ENCODE data around the gene CRELD2. TPM values are rescaled to one million over a fixed set of nuclear protein-coding genes. Genes with fewer than 3 reads are reported as not detected.

The CRELD2 gene
- total RNA-seq, 1 experiment from 2014 or later: 88.0 TPM

GRCh38 chr22:49968831-49969661 lies 50.6 kb downstream of the CRELD2 start:
- Histone ChIP-seq H3K36me3 (peaks cover 25% of the 10 kb centered on the region), H3K4me3 (no peak overlapping the region), H3K27ac (no peak overlapping the region), H3K27me3 (replicated peaks) (no peaks in the 10 kb centered on the region), H3K4me1 (replicated peaks) (peaks cover 18% of the 10 kb centered on the region), H3K9me3 (replicated peaks) (no peaks in the 10 kb centered on the region)
- DNase-seq (ENCODE audit: low read depth in 1 of 2, low spot score in 2 of 2): no peak

DNA sequence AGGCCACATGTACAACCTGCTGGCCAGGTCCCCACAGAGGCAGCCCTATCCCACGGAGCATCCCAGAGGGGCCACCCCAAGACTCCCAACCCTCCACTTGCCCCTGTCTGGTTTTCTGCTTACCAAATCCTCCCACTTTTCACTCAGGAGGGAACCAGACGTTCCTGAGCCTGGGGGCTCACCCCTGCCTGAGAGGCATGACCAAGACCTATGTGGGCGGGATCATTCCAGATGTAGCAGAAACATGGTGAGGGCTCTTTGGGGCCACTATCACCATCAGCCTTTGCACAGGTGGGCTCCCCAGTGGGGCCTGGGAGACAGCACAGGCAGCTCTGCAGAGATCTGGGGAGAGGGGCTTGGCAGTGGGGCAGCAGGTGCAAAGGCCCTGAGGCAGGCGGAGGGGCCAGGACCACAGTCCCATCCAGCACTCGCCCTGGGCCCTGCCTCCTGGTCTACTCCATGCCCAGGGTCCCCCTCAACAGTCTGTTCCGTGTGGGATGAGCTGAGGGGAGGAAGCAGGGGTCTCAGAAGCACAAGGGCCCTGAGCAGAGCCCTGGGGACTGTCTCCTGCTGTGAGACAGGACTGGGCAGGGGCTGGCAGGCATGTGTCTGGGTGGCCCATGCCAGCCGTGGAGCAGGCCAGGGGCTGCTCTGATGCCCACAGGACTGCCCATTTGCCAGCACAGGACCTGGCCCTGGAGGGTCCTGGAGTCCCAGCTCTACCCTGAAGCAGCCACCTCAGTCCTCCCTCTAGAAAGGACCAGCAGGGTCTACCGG lies 51.5 kb downstream of the CRELD2 start:
- Histone ChIP-seq H3K27ac (no peak overlapping the region), H3K4me1 (replicated peaks) (peaks cover 18% of the 10 kb centered on the region)

DNA sequence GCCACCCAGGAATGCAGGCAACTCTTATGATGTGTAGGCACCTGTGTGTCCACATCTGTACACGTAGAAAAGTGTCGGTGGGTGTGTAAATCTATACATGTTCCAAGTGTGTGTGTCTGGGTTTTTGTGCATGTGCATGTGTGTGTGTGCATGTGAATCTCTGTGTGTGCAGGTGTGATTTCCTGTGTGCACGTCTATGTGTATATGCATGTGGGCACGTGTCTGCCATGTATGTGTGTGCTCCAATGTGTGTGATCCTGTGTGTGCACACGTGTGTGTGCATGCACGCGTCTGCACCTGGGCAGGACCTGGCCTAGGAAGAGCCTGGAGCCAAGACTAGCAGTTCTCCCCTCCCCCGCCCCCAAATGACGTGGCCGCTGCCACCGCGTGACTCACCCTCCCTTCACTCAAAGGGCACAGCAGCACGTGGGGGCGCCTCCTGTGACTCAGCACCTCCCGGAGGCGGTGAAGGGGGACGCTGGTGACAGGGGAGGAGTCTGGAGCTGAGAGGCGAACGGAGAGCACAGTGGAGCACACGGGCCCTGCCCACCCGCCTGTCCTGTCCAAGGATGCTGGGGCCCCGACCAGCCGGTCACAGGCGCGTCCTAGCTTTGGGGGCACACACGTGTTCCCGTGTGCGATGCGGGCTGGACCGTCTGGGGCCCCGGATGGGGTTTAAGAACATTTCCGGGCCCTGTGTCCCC lies 52.2 kb downstream of the CRELD2 start:
- peak overlapping the region; percentile 12; the same call in 1 of the 2 replicates for H3K27ac ChIP-seq
- H3K4me1 ChIP-seq (replicated peaks): peaks cover 18% of the 10 kb centered on the region
- DNase-seq (ENCODE audit: low read depth in 1 of 2, low spot score in 2 of 2): peak; percentile 96 to 99
- H3K27me3 ChIP-seq (replicated peaks): no peaks in the 10 kb centered on the region
- H3K9me3 ChIP-seq (replicated peaks): no peaks in the 10 kb centered on the region
- peak overlapping the region; percentile 32 for H3K4me3 ChIP-seq
- peaks cover 9% of the 10 kb centered on the region for H3K36me3 ChIP-seq

More for the DNA sequence above, 51.5 kb downstream of the CRELD2 start:
- H3K4me3 ChIP-seq: no peak overlapping the region
- no peak for DNase-seq (ENCODE audit: low read depth in 1 of 2, low spot score in 2 of 2)
- peaks cover 16% of the 10 kb centered on the region for H3K36me3 ChIP-seq
- H3K27me3 ChIP-seq (replicated peaks): no peaks in the 10 kb centered on the region
- no peaks in the 10 kb centered on the region for H3K9me3 ChIP-seq (replicated peaks)

DNA sequence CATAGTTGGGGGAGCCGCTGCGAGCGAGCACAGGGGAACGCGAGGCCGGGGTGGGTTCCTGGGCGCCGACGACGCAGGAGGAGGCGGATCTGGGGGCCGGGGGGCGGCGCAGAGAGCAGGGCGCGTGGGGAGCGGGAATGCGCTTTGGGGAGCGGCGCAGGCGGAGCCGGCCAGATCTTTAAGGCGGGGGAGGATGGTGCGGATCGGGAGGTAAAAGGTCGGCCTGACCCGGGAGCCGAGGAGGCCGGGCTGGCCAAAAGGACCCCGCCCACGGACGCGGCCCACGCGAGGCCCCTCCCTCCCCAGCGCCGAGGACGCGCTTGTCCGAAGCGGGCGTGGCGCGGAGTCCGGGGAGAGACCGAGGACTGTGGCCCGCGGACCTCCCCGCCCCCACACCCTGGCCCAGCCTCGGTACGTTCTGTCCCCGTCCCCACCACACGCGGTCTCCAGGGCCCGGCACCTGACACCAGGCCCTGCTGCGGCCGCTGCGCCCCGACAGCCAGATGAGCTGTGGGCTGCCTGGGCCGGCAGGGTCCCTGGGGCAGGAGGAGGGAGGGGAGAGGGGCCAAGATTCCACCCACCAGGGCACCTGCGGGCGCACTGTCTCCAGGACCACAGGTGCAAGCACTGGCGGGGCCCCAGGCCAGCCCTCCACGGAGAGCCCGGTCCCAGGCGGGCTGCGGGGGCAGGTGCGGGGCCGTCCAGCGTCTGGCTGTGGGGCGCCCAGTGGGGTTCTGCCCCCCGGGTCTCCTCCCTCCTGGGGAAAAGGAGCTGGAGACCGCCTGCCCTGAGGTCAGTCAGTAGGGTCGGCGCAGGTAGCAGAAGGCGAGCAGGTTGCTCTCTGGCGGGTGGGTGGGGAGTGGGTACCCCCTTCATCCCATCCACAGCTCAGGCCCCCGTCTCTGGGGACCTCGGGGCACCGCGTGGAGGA lies 53.1 kb downstream of the CRELD2 start:
- Histone ChIP-seq H3K27me3 (replicated peaks) (no peaks in the 10 kb centered on the region), H3K36me3 (peaks cover 3% of the 10 kb centered on the region), H3K4me3 (peak overlapping the region; percentile 32), H3K4me1 (replicated peaks) (peaks cover 18% of the 10 kb centered on the region), H3K27ac (peak overlapping the region; percentile 12; the same call in 1 of the 2 replicates), H3K9me3 (replicated peaks) (no peaks in the 10 kb centered on the region)
- no peak for DNase-seq (ENCODE audit: low read depth in 1 of 2, low spot score in 2 of 2)

GRCh38 chr22:49972163-49973017 lies 54.0 kb downstream of the CRELD2 start:
- H3K9me3 ChIP-seq (replicated peaks): no peaks in the 10 kb centered on the region
- H3K27me3 ChIP-seq (replicated peaks): no peaks in the 10 kb centered on the region
- peaks cover 18% of the 10 kb centered on the region for H3K4me1 ChIP-seq (replicated peaks)
- no peaks in the 10 kb centered on the region; the same call in 1 of the 2 replicates for H3K36me3 ChIP-seq
- no peak overlapping the region for H3K27ac ChIP-seq
- DNase-seq (ENCODE audit: low read depth in 1 of 2, low spot score in 2 of 2): no peak
- H3K4me3 ChIP-seq: no peak overlapping the region

- no peak for DNase-seq (ENCODE audit: low read depth in 1 of 2, low spot score in 2 of 2)
- no peak overlapping the region for H3K27ac ChIP-seq
- no peaks in the 10 kb centered on the region for H3K27me3 ChIP-seq (replicated peaks)
- H3K36me3 ChIP-seq: no peaks in the 10 kb centered on the region; the same call in 1 of the 2 replicates
- no peaks in the 10 kb centered on the region for H3K9me3 ChIP-seq (replicated peaks)
- no peak overlapping the region for H3K4me3 ChIP-seq
- peaks cover 18% of the 10 kb centered on the region for H3K4me1 ChIP-seq (replicated peaks)
Observed at GRCh38 chr22:49973018-49973961, 54.9 kb downstream of the CRELD2 start.

DNA sequence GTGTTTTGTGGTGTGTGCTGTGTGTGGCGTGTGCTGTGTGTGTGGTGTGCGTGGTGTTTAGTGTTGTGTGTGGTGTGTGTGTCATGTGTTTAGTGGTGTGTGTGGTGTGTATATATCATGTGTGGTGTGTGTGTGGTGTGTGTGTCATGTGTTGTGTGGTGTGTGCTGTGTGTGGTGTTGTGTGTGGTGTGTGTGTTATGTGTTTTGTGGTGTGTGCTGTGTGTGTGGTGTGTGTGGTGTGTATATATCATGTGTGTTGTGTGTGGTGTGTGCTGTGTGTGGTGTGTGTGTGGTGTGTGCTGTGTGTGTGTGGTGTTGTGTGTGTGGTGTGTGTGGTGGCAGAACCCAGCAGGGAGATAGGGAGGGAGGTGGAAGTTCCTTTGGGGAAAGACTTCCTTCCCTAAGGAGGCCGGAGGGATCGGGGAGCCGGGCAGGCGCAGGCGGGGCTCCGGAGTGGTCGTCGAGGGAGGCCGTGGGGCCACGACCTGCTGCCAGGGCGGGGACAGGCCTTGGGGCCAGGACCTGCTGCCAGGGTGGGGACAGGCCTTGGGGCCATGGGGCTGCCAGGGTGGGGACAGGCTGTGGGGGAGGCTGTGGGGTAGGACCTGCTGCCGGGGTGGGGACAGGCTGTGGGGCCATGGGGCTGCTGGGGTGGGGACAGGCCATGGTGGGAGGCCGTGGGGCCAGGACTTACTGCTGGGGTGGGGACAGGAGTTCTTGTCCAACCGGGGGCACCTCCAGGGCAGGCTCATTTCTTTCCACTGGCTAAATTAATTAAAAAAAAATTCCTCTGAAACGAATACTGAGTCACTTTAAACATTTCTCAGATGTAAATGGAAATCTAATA lies 57.3 kb downstream of the CRELD2 start:
- no peaks in the 10 kb centered on the region; the same call in 1 of the 2 replicates for H3K36me3 ChIP-seq
- H3K9me3 ChIP-seq (replicated peaks): no peaks in the 10 kb centered on the region
- H3K4me1 ChIP-seq (replicated peaks): peaks cover 11% of the 10 kb centered on the region
- H3K27me3 ChIP-seq (replicated peaks): 0 out of 2 replicates have a peak, but pooled peaks cover 2% of the 10 kb centered on the region
- no peak overlapping the region for H3K27ac ChIP-seq
- no peak overlapping the region for H3K4me3 ChIP-seq
- no peak for DNase-seq (ENCODE audit: low read depth in 1 of 2, low spot score in 2 of 2)

DNA sequence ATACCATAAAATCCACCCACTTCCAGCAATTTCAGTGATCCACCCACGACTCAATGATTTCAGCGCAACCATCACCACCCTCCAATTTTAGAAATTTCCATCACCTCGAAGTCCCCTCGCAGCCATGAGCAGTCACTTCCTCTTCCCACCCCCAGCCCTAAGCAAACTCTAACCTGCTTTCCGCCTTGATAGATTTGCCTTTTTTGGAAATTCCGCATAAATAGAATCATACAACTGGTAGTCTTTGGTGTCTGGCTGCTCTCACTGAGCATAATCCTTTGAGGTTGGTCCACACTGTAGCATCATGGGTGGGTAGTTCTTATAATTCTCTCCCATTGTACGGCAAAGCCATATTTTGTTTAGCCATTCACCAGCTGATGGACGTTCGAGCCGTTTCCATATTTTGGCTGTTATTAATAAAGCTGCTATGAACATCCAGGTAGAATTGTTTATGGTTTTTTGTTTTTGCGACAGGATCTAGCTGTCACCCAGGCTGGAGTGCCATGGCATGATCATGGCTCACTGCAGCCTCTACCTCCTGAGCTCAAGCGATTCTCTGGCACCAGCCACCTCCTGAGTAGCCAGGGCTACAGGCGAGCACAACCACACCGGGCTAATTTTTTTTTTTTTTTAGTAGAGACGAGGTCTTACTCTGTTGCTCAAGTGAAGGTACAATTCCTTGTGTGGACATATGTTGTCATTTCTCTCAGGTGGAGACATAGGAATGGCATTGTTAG lies 58.2 kb downstream of the CRELD2 start:
- no peaks in the 10 kb centered on the region for H3K9me3 ChIP-seq (replicated peaks)
- H3K27me3 ChIP-seq (replicated peaks): 0 out of 2 replicates have a peak, but pooled peaks cover 3% of the 10 kb centered on the region
- H3K27ac ChIP-seq: no peak overlapping the region
- H3K4me1 ChIP-seq (replicated peaks): peaks cover 2% of the 10 kb centered on the region
- no peak for DNase-seq (ENCODE audit: low read depth in 1 of 2, low spot score in 2 of 2)
- H3K36me3 ChIP-seq: no peaks in the 10 kb centered on the region; the same call in 1 of the 2 replicates
- H3K4me3 ChIP-seq: no peak overlapping the region

All from SJSA1 (cell line).